ENCODE data around the gene SGTB.

- TF ChIP-seq CTCF (IDR thresholded peaks at IDR 0.05; ENCODE audit: low read depth, low read length) (no peak), EZH2phosphoT487 (IDR thresholded peaks at IDR 0.05; ENCODE audit: low read depth) (no peak)
These were observed 97.0 kb downstream of the SGTB start, which contains the start of the genes SHLD3 and TRAPPC13 for GRCh38 chr5:65624571-65625555.
